H9 (cell line): Measurements from ENCODE around the gene HNRNPA3. TPM values are rescaled to one million over a fixed set of nuclear protein-coding genes. Genes with fewer than 3 reads are reported as not detected.

Source experiments
- DNase-seq: peaks from one replicate; pipeline ENCODE4 v3.0.0-alpha.2; 2017
- H2AFZ ChIP-seq: one replicate; pipeline ENCODE4 v1.6.1; 2013; ENCODE audit warnings: mild to moderate bottlenecking, low read length, control low read depth, moderate library complexity
- H2AK5ac ChIP-seq: 2 replicates; pipeline ENCODE4 v1.6.1; 2013; ENCODE audit warnings: low read length, control low read depth, mixed read lengths; ENCODE audit not compliant: insufficient read length
- H2BK120ac ChIP-seq: one replicate; pipeline ENCODE4 v1.6.1; 2013; ENCODE audit warnings: low read depth, mild to moderate bottlenecking, low read length, control low read depth, inconsistent platforms; ENCODE audit not compliant: poor library complexity, severe bottlenecking
- H2BK12ac ChIP-seq: 2 replicates; pipeline ENCODE4 v1.6.1; 2013; ENCODE audit warnings: low read length, control low read depth, mixed read lengths, low read depth; ENCODE audit not compliant: insufficient read length
- H2BK15ac ChIP-seq: 2 replicates; pipeline ENCODE4 v1.6.1; 2013; ENCODE audit warnings: low read depth, low read length, control low read depth
- H2BK20ac ChIP-seq: one replicate; pipeline ENCODE4 v1.6.1; 2013; ENCODE audit warnings: low read depth, mild to moderate bottlenecking, low read length, control low read depth, inconsistent platforms; ENCODE audit not compliant: poor library complexity, severe bottlenecking
- H2BK5ac ChIP-seq: 2 replicates; pipeline ENCODE4 v1.6.1; 2013; ENCODE audit warnings: low read length, control low read depth, mixed read lengths; ENCODE audit not compliant: insufficient read length
- H3K14ac ChIP-seq: 2 replicates; pipeline ENCODE4 v1.6.1; 2013; ENCODE audit warnings: low read length, control low read depth; ENCODE audit not compliant: insufficient read depth
- H3K18ac ChIP-seq: 2 replicates; pipeline ENCODE4 v1.6.1; 2013; ENCODE audit warnings: low read depth, mild to moderate bottlenecking, mixed read lengths, low read length, control low read depth; ENCODE audit not compliant: insufficient read length
- H3K23ac ChIP-seq: 2 replicates; pipeline ENCODE4 v1.6.1; 2013; ENCODE audit warnings: low read length, control low read depth, mixed read lengths, low read depth; ENCODE audit not compliant: insufficient read length
- H3K23me2 ChIP-seq: 2 replicates; pipeline ENCODE4 v1.6.1; 2013; ENCODE audit warnings: low read depth, mild to moderate bottlenecking, mixed read lengths, low read length, control low read depth; ENCODE audit not compliant: insufficient read length, poor library complexity, severe bottlenecking
- H3K27ac ChIP-seq: 2 replicates; pipeline ENCODE4 v1.5.1; 2013; ENCODE audit warnings: low read length, control low read depth, mixed read lengths, low read depth; ENCODE audit not compliant: insufficient read length
- H3K27me3 ChIP-seq: 2 replicates; pipeline ENCODE4 v1.6.1; 2013; ENCODE audit warnings: low read length, control low read depth, inconsistent platforms; ENCODE audit not compliant: insufficient read depth
- H3K4ac ChIP-seq: 2 replicates; pipeline ENCODE4 v1.6.1; 2013; ENCODE audit warnings: low read depth, mild to moderate bottlenecking, control low read depth, inconsistent platforms, low read length, moderate library complexity
- H3K4me1 ChIP-seq: 2 replicates; pipeline ENCODE4 v1.6.1; 2013; ENCODE audit warnings: low read length, control low read depth, inconsistent platforms; ENCODE audit not compliant: insufficient read depth
- H3K4me2 ChIP-seq: 2 replicates; pipeline ENCODE4 v1.6.1; 2013; ENCODE audit warnings: low read length, control low read depth, mixed read lengths; ENCODE audit not compliant: insufficient read length, insufficient read depth
- H3K56ac ChIP-seq: 2 replicates; pipeline ENCODE4 v1.6.1; 2013; ENCODE audit warnings: low read depth, mild to moderate bottlenecking, mixed read lengths, low read length, control low read depth; ENCODE audit not compliant: insufficient read length
- H3K79me1 ChIP-seq: 2 replicates; pipeline ENCODE4 v1.6.1; 2013; ENCODE audit warnings: low read depth, mild to moderate bottlenecking, moderate library complexity, low read length, control low read depth, inconsistent platforms; ENCODE audit not compliant: insufficient read depth, poor library complexity, severe bottlenecking
- H3K79me2 ChIP-seq: 2 replicates; pipeline ENCODE4 v1.6.1; 2013; ENCODE audit warnings: low read length, control low read depth, inconsistent platforms; ENCODE audit not compliant: insufficient read depth
- H3K9ac ChIP-seq: 2 replicates; pipeline ENCODE4 v1.6.1; 2013; ENCODE audit warnings: low read length, control low read depth, mixed read lengths; ENCODE audit not compliant: insufficient read length; ENCODE audit errors: extremely low read depth
- H3K9me3 ChIP-seq: one replicate; pipeline ENCODE4 v1.6.1; 2013; ENCODE audit warnings: low read depth, low read length, inconsistent platforms; ENCODE audit not compliant: control insufficient read depth
- H3T11ph ChIP-seq: one replicate; pipeline ENCODE4 v1.6.1; 2013; ENCODE audit warnings: mild to moderate bottlenecking, low read length, control low read depth, inconsistent platforms
- H4K20me1 ChIP-seq: one replicate; pipeline ENCODE4 v1.6.1; 2013; ENCODE audit not compliant: control insufficient read depth, insufficient read length, insufficient read depth
- H4K5ac ChIP-seq: 2 replicates; pipeline ENCODE4 v1.6.1; 2013; ENCODE audit warnings: low read depth, mild to moderate bottlenecking, mixed read lengths, low read length, control low read depth; ENCODE audit not compliant: insufficient read length
- H4K8ac ChIP-seq: replicated peaks from 2 replicates; pipeline ENCODE4 v1.6.1; 2013; ENCODE audit warnings: low read length, control low read depth, mixed read lengths, low read depth; ENCODE audit not compliant: insufficient read length
- H4K91ac ChIP-seq: 2 replicates; pipeline ENCODE4 v1.6.1; 2013; ENCODE audit warnings: low read depth, mild to moderate bottlenecking, moderate library complexity, mixed read lengths, low read length, control low read depth; ENCODE audit not compliant: insufficient read length
- H3K27ac Mint-ChIP-seq, 3 experiments: 2 replicates in 2 of 3; 3 replicates in 1 of 3; pipeline ENCODE4 v1.8.0; 2020 to 2021; ENCODE audit warnings: mixed read lengths in 3 of 3, mild to moderate bottlenecking in 1 of 3, moderate library complexity in 1 of 3
- H3K27me3 Mint-ChIP-seq: 2 replicates; pipeline ENCODE4 v1.8.0; 2021; ENCODE audit warnings: low read depth, mild to moderate bottlenecking, moderate library complexity, mixed read lengths
- H3K36me3 Mint-ChIP-seq, 3 experiments: 2 replicates in 2 of 3; 3 replicates in 1 of 3; pipeline ENCODE4 v1.8.0; 2020 to 2021; ENCODE audit warnings: low read depth in 3 of 3, mixed read lengths in 3 of 3; ENCODE audit not compliant: insufficient read depth in 1 of 3
- H3K4me1 Mint-ChIP-seq, 2 experiments: 2 replicates each; pipeline ENCODE4 v1.8.0; 2020; ENCODE audit warnings: mixed read lengths in 2 of 2
- H3K4me3 Mint-ChIP-seq, 2 experiments: 2 replicates in 1 of 2; 3 replicates in 1 of 2; pipeline ENCODE4 v1.8.0; 2020 to 2021; ENCODE audit warnings: mild to moderate bottlenecking in 2 of 2, mixed read lengths in 2 of 2, moderate library complexity in 1 of 2
- H3K9me3 Mint-ChIP-seq, 2 experiments: 2 replicates in 1 of 2; 3 replicates in 1 of 2; pipeline ENCODE4 v1.8.0; 2020; ENCODE audit warnings: mild to moderate bottlenecking in 2 of 2, mixed read lengths in 2 of 2, moderate library complexity in 1 of 2
- CTCF ChIP-seq: fragments of 200-600 bp; sonication (generic); conservative IDR thresholded peaks from 3 replicates; pipeline ENCODE4 v1.8.0; 2021; ENCODE audit warnings: antibody characterized with exemption, mild to moderate bottlenecking
- WGBS: extraction: QIAGEN DNeasy Blood & Tissue Kit; methylation state at CpG from one replicate; pipeline ENCODE4 v1.1.7; 2013; ENCODE audit warnings: missing lambda C conversion rate, low lambda C conversion rate, mixed read lengths; ENCODE audit not compliant: insufficient read length; ENCODE audit errors: extremely low coverage; 5-methylcytosine and 5-hydroxymethylcytosine counted together
- long read RNA-seq: library from polyadenylated mRNA; unstranded; transcript quantifications from one replicate; pipeline ENCODE4 v2.0.0, GENCODE V29; 2020
- total RNA-seq: library from RNA; stranded (reverse); gene quantifications from 2 replicates; pipeline ENCODE4 v1.2.1, GENCODE V29; 2021

HNRNPA3 gene
- 405 and 419 TPM in 2 replicates for total RNA-seq
- long read RNA-seq, full-length matches to known transcripts = 218 of 319 reads
- long read RNA-seq, partial matches to known transcripts = 14 of 319 reads
- long read RNA-seq, other reads (novel, unspliced or antisense) = 87 of 319 reads

GRCh38 chr2:177212106-177212890 lies at the start of gene HNRNPA3:
Gene HNRNPA3 (plus strand): TSS chr2:177212794. CDS start chr2:177212800, 6 bp downstream.
- Histone ChIP-seq H2AFZ (no peak within 1 kb of the TSS), H3K9ac (peak within 1 kb of the TSS; percentile 98), H2AK5ac (no peak within 1 kb of the TSS), H3K18ac (peak within 1 kb of the TSS; percentile 96), H3K4ac (peak within 1 kb of the TSS; percentile 77; the same call in 1 of the 2 replicates), H3K23me2 (peaks cover 6% of the 10 kb centered on the region), H3K27ac (peak within 1 kb of the TSS; percentile 96), H3K79me1 (no peaks in the 10 kb centered on the region), H3K9me3 (no peaks in the 10 kb centered on the region), H3K4me2 (peak within 1 kb of the TSS; percentile 83), H3K27me3 (no peaks in the 10 kb centered on the region), H2BK5ac (peak within 1 kb of the TSS; percentile 73), H2BK15ac (no peak within 1 kb of the TSS), H4K91ac (no peak within 1 kb of the TSS), H3K23ac (no peak within 1 kb of the TSS), H2BK20ac (no peak within 1 kb of the TSS), H2BK12ac (no peak within 1 kb of the TSS), H4K8ac (no peak within 1 kb of the TSS), H3K79me2 (peaks cover 20% of the 10 kb centered on the region; the same call in 1 of the 2 replicates), H3K4me1 (no peaks in the 10 kb centered on the region; the same call in 1 of the 2 replicates), H3K14ac (peak within 1 kb of the TSS; percentile 94; the same call in 1 of the 2 replicates), H4K5ac (peak within 1 kb of the TSS; percentile 81), H3T11ph (peak within 1 kb of the TSS; percentile 91), H4K20me1 (no peaks in the 10 kb centered on the region), H2BK120ac (peak within 1 kb of the TSS; percentile 98), H3K56ac (peak within 1 kb of the TSS; percentile 30)
- Mint-ChIP-seq H3K4me3 (peak within 1 kb of the TSS; percentile 89 to 95), H3K27me3 (no peaks in the 10 kb centered on the region), H3K36me3 (peaks cover 33 to 42% (median 40%) of the 10 kb centered on the region in 3 experiments), H3K4me1 (peaks cover 35 to 44% of the 10 kb centered on the region in 2 experiments), H3K9me3 (no peaks in the 10 kb centered on the region), H3K27ac (peak within 1 kb of the TSS; percentile 100)
- peak; percentile 99 for DNase-seq
- peak; percentile 23; the same call in 2 of the 3 replicates for TF ChIP-seq CTCF
- no CpG with 5 or more reads among the region's 74 CpGs for WGBS
